Raji (cell line): ENCODE data around the gene USP22.

Experiments used
- POLR2A ChIP-seq: IDR thresholded peaks from 2 replicates; pipeline ENCODE4 v1.6.1; 2011; ENCODE audit warnings: low read depth, low read length, control low read depth; ENCODE audit not compliant: insufficient read depth

USP22 gene

DNA sequence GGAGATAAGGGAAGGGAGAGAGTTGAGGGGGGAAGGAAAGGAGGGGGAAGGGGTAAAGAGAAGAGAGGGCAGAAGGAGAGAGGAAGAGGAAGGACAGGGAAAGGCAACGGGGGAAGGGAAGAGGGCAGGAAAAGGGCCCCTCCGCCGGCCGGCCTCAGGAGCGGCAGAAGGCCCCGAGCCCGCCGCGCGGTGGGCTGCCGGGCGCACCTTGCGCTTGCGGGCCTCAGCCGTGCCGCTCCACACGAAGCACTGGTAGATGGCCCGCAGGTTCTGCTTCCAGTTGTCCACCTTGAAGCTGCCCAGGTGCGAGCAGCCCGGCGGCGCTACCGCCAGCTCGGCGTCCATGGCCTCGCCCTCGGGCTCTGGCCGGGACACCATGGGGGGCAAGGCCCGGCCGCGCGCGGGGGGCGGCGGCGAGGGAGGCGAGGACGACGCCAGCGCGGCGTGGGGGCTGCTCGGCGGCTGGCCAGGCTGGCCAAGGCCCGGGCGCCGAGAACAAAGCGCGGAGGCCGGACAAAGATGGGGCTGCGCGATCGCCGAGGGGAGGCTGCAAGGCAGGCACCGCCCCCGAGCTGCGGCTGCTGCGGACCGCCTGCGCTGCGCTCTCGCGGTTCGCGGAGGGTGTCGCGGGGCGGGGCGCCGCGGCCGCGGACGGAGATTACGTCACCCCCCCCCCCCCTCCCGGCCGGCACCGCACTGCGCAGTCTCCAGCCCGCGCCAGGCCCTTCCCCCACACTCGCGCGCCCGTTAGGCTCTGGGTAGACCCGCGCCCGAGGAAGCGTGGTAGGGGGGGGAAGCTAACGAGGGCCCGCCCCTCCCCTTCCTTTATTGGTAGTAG, at the start of gene USP22:
Gene USP22 (minus strand): TSS at position 554 of the 838 bp plus-strand sequence. CDS start 176 bp downstream, at position 378.
- peak; percentile 79 for TF ChIP-seq POLR2A

DNA sequence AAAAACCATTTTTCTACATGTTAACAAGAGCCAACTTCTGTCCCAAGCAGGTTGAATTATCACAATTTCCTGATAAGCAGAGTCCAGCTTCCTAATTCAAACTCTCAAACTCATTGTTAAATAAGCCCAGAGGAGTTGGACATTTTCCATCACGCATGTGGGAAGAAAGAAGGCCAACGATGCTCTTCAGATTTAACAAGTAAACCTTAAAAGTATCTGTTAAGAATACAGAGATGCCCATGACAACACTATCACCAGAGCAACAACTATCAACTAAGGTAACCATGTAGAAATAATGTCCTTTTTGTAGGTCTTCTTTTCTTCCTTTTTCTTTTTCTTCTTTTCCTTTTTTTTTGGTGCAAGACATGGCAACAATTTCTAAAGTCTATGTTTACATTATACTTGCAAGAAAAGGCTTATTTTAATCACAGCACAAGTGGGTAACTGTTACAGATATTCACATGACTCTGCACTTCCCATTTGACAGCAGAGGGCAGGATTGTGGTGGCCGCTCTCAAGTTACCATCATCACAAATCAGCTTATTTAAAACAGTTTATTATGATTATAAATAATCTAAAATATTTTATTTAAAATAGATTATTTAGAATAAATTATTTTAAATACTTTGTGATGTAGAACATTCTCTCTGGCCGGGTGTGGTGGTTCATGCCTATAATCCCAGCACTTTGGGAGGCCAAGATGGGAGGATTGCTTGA, 48.2 kb upstream of the USP22 start:
- no peak for TF ChIP-seq POLR2A

DNA sequence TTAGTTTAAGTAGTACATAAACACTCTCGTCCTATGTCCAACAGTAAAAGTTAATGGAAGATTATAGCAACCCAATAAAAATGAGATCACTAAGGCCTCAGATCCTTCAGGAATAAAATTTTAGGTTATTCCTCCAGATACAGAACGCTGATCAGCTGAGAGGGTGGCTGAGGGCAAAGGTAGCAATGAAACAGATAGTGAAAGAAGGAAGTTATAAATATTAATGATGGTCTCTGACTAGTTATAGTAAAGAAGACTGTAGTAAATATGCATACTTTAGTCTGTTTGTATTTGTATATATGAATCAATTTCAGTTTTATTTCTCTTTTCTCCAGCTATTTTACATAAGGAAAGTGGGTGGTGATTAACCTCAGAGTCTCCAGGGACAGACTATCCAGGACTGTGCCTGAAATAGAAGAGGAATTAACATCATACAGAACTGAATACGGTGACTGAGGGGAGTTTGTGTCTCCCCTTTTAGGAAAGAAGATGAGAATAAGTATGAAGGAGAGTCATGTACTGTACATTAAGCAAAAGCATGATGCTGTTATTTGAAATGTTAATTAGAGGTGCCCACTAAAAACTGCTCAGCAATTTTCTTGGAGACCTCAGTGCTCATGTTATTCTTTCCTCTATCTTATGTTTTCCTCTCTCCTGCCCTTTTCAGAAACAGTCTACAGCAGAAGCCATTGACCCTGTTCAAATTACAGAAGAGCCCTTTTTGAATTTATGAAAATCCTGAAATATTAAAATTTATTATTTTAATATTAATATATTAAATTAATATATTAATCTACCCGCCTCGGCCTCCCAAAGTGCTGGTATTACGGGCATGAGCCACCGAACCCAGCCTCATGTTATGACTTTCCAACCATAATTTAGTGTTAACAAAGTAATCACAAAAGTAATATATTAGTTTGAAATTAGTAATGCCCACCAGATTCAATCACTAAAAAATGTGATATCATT, 47.4 kb upstream of the USP22 start:
- TF ChIP-seq POLR2A: no peak

DNA sequence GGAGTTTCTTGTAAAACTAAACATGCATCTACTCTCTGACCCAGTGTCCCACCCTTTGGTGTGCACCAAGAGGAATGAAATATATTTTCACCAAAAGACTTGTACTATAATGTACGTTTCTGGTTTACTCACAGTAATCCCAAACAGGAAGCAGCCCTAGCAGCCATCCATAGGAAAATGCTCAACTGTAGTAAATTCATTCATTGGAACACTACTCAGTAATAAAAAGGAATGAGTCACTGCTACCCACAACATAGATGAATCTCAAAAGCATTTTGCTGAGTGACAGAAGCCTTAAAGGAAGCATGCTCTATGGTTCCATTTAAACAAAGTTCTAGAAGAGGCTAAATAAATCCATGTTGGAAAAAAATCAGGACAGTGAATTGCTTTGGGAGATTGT, 46.3 kb upstream of the USP22 start:
- no peak for TF ChIP-seq POLR2A

DNA sequence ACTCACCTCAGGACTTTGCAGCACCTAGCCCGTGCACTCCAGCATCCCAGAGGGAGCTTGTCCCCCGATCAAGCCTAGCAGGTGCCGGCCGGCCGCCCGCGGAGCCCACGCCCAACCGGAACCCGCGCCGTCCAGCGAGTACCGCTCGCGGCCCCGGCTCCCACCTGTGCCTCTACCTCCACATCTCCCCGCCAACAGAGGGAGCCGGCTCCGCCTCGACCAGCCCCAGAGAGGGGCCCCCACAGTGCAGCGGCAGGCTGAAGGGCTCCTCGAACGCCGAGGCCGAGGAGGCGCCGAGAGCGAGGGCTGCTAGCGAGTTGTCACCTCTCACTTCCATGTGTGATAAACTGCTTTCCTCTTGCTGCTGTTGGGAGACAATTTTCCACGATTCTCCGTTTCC, 42.9 kb upstream of the USP22 start:
- no peak for TF ChIP-seq POLR2A

DNA sequence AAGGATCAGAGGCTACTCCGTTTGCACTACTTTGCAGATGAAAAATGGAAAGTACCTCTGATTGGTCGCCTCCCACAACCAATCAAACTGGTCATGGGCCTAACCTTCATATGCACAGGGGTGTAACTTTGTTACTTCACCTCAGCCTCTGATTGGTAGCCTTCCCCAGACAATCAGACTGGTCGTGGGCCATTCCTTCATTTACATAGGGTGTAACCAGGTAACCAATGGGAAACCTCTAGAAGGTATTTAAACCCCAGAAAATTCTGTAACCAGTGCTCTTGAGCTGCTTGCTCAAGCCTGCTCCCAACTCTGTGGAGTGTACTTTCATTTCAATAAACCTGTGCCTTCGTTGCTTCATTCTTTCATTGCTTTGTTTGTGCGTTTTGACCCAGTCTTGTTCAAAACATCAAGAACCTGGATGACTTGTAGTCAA, 39.2 kb upstream of the USP22 start:
- no peak for TF ChIP-seq POLR2A

DNA sequence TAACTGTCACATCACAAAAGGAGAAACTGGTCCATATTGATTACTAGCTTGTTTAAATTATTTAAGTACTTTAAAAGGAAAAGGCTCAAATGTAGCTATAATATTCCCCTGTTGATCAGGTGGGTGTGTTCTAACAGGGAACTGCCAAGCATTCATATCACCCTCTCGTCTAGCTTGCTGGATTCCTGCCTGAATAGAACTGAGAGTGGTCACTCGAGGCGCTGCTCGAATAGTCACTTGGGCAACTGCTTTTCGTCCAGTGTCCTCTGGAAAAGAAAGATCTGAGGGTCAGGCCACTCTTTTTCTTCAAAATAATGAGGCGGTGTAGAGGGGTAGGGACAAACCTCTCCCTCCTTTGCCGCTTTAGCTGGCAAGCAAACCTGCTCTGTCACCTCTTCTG, 36.4 kb upstream of the USP22 start:
- no peak for TF ChIP-seq POLR2A

DNA sequence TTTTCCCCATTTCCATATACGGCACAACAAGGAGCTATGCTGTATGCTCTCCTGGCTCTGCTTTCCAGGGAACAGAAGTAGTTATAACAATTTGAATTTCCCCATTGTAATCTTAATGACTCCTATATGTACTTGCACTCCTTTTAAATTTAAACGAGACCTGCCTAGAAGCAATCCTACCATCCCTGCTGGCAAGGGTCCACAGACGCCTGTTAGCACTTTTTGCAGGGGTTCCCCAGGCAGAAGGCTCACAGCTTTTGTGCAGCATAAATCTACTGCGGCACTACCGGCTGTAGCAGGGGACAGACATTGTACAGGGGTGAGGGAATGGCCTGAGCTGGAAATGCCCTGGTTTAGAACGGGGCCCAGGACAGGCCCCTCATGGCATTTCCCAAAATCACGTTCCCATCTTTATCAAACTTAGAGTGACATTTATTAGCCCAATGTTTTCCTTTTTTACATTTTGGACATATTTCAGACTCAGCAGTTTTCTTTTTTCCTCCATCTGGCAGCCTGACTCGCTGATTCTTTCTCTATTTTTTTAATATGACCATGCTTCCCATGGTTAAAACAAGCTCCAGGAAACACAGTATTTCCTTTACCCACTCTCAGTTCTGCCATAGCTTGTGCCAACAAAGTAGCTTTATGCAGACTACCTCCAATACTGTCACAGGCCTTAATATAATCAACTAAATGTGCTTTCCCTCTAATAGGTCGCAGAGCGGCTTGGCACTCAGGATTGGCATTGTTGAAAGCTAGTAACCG, 35.4 kb upstream of the USP22 start:
- TF ChIP-seq POLR2A: no peak

DNA sequence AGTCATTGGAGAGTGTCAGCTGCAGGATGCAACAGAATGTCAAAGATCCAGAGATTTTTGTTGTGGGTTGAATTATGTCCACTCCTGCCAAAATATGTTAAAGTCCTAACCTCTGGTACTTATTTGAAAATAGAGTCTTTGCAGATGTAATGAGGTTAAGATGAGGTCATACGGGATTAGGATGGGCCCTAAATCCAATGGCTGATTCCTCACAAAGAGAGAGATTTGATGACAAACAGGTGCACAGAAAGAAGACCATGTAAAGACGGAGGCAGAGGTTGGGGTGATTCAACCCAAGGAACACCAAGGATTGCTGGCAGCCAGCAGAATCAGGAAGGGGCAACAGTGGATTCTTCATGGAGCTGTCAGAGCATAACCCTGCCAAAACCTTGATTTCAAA, 34.5 kb upstream of the USP22 start:
- no peak for TF ChIP-seq POLR2A

DNA sequence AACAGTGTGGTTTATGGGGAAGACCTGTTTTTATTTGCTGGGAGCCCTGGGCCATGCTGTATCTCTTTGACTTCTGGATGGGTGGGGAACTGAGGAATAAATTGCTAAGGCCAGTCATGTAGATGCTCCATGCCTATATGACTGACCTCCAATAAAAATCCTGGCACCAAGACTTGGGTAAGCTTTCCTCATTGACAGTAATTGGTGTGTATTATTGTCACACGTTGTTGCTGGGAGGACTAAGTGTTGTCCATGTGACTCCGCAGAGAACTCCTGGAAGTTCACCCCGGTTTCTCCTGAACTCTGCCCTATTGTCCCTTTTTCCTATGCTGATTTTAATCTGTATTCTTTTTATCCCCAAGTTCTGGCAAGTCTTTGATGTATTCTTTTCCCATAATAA, 33.4 kb upstream of the USP22 start:
- TF ChIP-seq POLR2A: no peak

DNA sequence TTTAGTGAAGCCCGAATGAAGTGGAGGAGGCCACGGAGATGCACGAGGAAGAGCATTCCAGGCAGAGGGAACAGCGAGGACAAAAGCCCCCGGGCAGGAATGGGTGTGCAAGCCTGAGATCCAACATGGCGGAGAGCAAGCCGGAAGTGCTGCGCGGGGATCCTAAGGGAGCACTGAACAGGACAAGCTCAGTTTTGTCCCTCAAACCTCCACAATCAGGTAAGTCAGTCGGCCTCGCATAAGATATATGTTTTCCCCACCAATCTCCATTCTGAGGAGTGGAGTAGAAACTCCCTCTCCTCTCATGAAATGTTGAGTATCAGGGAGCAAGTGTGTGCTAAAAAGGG, 32.9 kb upstream of the USP22 start:
- no peak for TF ChIP-seq POLR2A

DNA sequence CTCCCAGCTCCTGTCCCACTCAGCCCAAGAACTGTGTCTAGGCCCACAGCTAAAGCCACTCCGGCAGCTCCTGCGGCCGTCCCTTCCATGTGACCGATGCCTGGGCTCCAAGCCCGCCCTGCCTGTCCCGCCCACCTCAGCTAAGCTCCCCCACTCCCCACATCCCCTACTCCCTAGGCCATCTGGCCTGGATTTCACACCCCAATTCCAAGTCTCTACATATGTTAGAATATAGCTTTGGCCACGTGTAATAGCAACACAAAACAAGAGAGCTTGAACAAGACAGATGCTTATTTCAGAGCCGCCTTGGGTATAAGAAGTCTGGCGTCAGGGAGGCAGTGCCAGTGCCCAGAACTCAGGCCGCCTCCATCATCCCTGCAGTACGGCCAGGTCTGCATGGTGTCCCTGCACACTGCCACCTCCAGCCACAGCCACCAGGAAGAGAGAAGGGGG, 30.0 kb upstream of the USP22 start:
- no peak for TF ChIP-seq POLR2A

DNA sequence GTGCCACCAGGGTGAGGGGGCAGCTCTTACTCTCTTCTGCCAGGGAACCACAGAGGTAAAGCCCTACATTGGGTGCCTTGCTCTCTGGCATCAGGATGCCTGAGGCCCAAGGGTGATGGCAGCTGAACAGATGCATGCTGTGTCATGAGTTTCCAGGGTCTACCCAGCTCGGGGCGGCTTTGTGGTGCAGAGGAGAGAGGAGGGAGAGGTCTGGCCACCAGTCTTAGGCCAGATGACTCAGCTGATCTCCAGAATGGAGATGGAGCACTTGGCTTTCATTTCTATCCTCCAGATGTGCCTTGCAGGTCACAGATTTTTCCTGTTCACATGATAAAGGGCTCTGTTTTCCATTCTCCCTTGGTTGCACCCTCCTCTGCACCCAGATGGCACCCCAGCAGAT, 23.6 kb upstream of the USP22 start:
- no peak for TF ChIP-seq POLR2A

DNA sequence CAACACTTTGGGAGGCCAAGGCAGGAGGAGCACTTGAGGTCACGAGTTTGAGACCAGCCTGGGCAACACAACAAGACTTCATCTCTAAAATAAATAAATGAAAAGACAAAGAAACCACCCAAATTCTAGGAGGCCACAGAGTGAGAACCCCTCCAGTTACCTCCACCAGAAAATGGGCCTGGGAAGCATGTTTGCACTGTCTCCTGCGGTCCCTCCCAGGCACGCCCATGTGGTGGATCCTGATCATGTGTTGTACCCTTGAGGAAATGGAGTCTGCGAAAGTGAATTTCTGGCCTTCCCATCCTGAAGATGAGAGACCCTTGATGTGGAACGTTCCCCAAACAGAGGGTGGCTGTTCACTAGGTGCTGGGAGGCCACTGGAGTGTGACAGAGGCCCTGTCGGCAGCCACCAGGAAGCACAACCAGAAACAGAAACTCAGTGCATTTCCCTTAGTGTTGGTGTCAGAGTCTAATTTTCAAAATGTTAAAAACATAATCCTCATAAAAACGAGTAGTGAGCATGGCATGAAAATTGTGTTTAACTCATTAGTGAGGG, 19.2 kb upstream of the USP22 start:
- TF ChIP-seq POLR2A: no peak
